ENCODE measurements around the gene POLA1.
"Not testable (repeated sequence)": the region's sequence is repeated elsewhere in the genome, so short reads cannot be mapped to it uniquely, and the experiment has no call there.

The POLA1 gene

DNA sequence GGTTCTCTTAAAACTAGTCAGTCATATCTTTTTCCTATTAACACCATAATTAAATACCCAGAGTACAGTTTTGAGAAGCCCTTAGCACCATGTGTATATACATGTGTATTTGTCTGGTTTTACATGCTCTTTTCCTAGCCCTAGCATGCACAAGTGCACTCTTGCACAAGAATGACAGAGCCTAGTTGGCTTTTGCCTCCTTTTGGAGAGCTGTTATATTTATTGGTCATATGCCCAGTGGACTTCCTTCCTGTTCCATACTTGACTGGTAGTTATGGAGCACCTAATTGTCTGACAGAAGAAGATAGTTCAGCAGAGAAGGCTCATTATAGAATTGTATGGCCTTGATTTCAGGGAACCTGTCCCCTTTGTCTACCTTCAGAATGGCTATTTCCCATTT is 166.4 kb downstream of the POLA1 start:
- DNase-seq = no peak
- TF ChIP-seq EZH2 (optimal IDR thresholded peaks at IDR 0.05; ENCODE audit: low read depth, low read length) = no peak
- no peak for TF ChIP-seq EZH2phosphoT487 (IDR thresholded peaks at IDR 0.05; ENCODE audit: low read length)
- TF ChIP-seq, protein P1, sequence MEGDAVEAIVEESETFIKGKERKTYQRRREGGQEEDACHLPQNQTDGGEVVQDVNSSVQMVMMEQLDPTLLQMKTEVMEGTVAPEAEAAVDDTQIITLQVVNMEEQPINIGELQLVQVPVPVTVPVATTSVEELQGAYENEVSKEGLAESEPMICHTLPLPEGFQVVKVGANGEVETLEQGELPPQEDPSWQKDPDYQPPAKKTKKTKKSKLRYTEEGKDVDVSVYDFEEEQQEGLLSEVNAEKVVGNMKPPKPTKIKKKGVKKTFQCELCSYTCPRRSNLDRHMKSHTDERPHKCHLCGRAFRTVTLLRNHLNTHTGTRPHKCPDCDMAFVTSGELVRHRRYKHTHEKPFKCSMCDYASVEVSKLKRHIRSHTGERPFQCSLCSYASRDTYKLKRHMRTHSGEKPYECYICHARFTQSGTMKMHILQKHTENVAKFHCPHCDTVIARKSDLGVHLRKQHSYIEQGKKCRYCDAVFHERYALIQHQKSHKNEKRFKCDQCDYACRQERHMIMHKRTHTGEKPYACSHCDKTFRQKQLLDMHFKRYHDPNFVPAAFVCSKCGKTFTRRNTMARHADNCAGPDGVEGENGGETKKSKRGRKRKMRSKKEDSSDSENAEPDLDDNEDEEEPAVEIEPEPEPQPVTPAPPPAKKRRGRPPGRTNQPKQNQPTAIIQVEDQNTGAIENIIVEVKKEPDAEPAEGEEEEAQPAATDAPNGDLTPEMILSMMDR (IDR thresholded peaks at IDR 0.05; ENCODE audit: low read length) = no peak
- H3K36me3 ChIP-seq (replicated peaks; ENCODE audit: insufficient read depth, low read length) = no peaks in the 10 kb centered on the region
- H3K27me3 ChIP-seq (replicated peaks; ENCODE audit: insufficient read depth, low read length) = no peaks in the 10 kb centered on the region
- H3K4me3 ChIP-seq (ENCODE audit: low read length) = no peak overlapping the region
- no peaks in the 10 kb centered on the region for H4K20me1 ChIP-seq (ENCODE audit: insufficient read depth, low read length)
- no peaks in the 10 kb centered on the region for H3K79me2 ChIP-seq (ENCODE audit: low read length)
- no peak overlapping the region for H3K27ac ChIP-seq (ENCODE audit: low read length)
- no peaks in the 10 kb centered on the region for H3K4me1 ChIP-seq (ENCODE audit: low read length)
- no peaks in the 10 kb centered on the region for H3K9me3 ChIP-seq (replicated peaks; ENCODE audit: insufficient read depth, low read length)
- H3K4me2 ChIP-seq (ENCODE audit: low read depth, low read length) = no peak overlapping the region
- H3F3A ChIP-seq (ENCODE audit: insufficient read depth, low read length) = no peaks in the 10 kb centered on the region
- no peak overlapping the region for H2AFZ ChIP-seq (ENCODE audit: low read length)
- no peaks in the 10 kb centered on the region for H3K9me2 ChIP-seq (replicated peaks; ENCODE audit: insufficient read depth, low read length)
- H3K9ac ChIP-seq (ENCODE audit: low read length) = no peak overlapping the region

DNA sequence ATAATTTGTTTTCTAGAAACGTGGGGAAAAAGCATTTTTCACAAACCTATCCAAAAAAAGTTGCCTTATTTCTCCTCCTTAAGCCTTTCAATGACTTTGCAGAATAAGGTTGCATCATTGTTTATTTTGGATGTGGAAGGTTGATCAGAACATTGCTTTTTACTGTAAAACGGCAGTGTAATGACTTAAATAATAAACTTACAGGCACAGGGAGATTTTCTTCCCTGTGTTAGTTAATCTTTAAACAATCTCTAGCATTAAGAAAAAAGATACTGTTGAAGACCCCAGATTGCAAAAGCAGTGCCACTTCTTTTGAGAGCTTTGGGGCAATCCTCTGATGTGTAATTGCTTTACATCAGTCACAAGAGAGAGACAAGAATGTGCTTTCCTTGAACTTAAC is 168.6 kb downstream of the POLA1 start:
- no peaks in the 10 kb centered on the region for H3F3A ChIP-seq (ENCODE audit: insufficient read depth, low read length)
- no peaks in the 10 kb centered on the region for H3K79me2 ChIP-seq (ENCODE audit: low read length)
- H2AFZ ChIP-seq (ENCODE audit: low read length) = no peak overlapping the region
- no peaks in the 10 kb centered on the region for H3K9me2 ChIP-seq (replicated peaks; ENCODE audit: insufficient read depth, low read length)
- H3K4me3 ChIP-seq (ENCODE audit: low read length) = no peak overlapping the region
- no peak for TF ChIP-seq EZH2phosphoT487 (IDR thresholded peaks at IDR 0.05; ENCODE audit: low read length)
- TF ChIP-seq EZH2 (optimal IDR thresholded peaks at IDR 0.05; ENCODE audit: low read depth, low read length) = no peak
- TF ChIP-seq, protein P1 (IDR thresholded peaks at IDR 0.05; ENCODE audit: low read length) = no peak
- no peak for DNase-seq
- H3K27me3 ChIP-seq (replicated peaks; ENCODE audit: insufficient read depth, low read length) = no peaks in the 10 kb centered on the region
- no peaks in the 10 kb centered on the region for H3K4me1 ChIP-seq (ENCODE audit: low read length)
- no peak overlapping the region for H3K9ac ChIP-seq (ENCODE audit: low read length)
- H3K36me3 ChIP-seq (replicated peaks; ENCODE audit: insufficient read depth, low read length) = no peaks in the 10 kb centered on the region
- H4K20me1 ChIP-seq (ENCODE audit: insufficient read depth, low read length) = no peaks in the 10 kb centered on the region
- no peak overlapping the region for H3K4me2 ChIP-seq (ENCODE audit: low read depth, low read length)
- no peaks in the 10 kb centered on the region for H3K9me3 ChIP-seq (replicated peaks; ENCODE audit: insufficient read depth, low read length)
- H3K27ac ChIP-seq (ENCODE audit: low read length) = no peak overlapping the region

DNA sequence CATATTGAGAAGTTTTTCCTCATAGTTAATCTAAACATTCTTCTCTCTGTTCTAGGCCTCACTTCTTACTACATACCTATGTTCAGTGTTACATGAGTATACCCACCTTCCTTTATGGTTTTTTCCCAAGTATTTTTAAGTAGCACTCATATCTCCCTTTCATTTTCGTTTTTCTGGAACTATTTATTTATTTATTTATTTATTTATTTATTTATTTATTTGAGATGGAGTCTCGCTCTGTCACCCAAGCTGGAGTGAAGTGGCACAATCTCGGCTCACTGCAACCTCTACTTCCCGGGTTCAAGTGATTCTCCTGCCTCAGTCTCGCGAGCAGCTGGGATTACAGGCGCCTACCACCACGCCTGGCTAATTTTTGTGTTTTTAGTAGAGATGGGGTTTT is 170.1 kb downstream of the POLA1 start:
- H3K4me1 ChIP-seq (ENCODE audit: low read length); DNase-seq; H3K79me2 ChIP-seq (ENCODE audit: low read length); H3K27me3 ChIP-seq (replicated peaks; ENCODE audit: insufficient read depth, low read length); H3F3A ChIP-seq (ENCODE audit: insufficient read depth, low read length); H3K4me2 ChIP-seq (ENCODE audit: low read depth, low read length); H3K27ac ChIP-seq (ENCODE audit: low read length); H2AFZ ChIP-seq (ENCODE audit: low read length); H4K20me1 ChIP-seq (ENCODE audit: insufficient read depth, low read length); H3K9me3 ChIP-seq (replicated peaks; ENCODE audit: insufficient read depth, low read length); H3K36me3 ChIP-seq (replicated peaks; ENCODE audit: insufficient read depth, low read length); H3K9me2 ChIP-seq (replicated peaks; ENCODE audit: insufficient read depth, low read length); H3K9ac ChIP-seq (ENCODE audit: low read length); H3K4me3 ChIP-seq (ENCODE audit: low read length): not testable (repeated sequence)

DNA sequence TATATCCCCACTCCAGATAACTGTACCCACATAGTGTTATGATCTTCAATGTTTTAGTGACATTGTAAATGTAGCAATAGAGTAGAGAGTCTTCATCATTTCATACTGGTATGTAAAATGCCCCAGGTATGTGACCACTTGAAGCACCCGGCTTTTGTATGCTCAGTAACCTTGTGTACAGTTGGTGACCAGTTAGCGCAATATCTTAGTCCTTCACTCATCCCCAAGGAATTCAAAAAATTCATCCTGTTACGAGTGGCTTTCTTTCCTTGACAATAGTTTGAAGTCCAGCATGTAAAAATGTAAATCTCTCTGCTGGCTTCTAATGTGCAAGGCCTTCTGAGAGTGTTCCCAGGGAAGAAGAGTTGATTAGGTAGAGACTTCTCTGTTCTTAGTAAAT is 176.4 kb downstream of the POLA1 start:
- H3K79me2 ChIP-seq (ENCODE audit: low read length) = no peaks in the 10 kb centered on the region
- TF ChIP-seq EZH2phosphoT487 (IDR thresholded peaks at IDR 0.05; ENCODE audit: low read length) = no peak
- no peak for TF ChIP-seq EZH2 (optimal IDR thresholded peaks at IDR 0.05; ENCODE audit: low read depth, low read length)
- TF ChIP-seq, protein P1 (IDR thresholded peaks at IDR 0.05; ENCODE audit: low read length) = no peak
- H3K9me2 ChIP-seq (replicated peaks; ENCODE audit: insufficient read depth, low read length) = no peaks in the 10 kb centered on the region
- no peak for DNase-seq
- no peaks in the 10 kb centered on the region for H3K36me3 ChIP-seq (replicated peaks; ENCODE audit: insufficient read depth, low read length)
- no peak overlapping the region for H3K27ac ChIP-seq (ENCODE audit: low read length)
- no peaks in the 10 kb centered on the region for H3F3A ChIP-seq (ENCODE audit: insufficient read depth, low read length)
- H3K4me2 ChIP-seq (ENCODE audit: low read depth, low read length) = no peak overlapping the region
- no peaks in the 10 kb centered on the region for H3K9me3 ChIP-seq (replicated peaks; ENCODE audit: insufficient read depth, low read length)
- no peaks in the 10 kb centered on the region for H4K20me1 ChIP-seq (ENCODE audit: insufficient read depth, low read length)
- H3K27me3 ChIP-seq (replicated peaks; ENCODE audit: insufficient read depth, low read length) = no peaks in the 10 kb centered on the region
- H3K4me3 ChIP-seq (ENCODE audit: low read length) = no peak overlapping the region
- H2AFZ ChIP-seq (ENCODE audit: low read length) = no peak overlapping the region
- H3K9ac ChIP-seq (ENCODE audit: low read length) = no peak overlapping the region
- H3K4me1 ChIP-seq (ENCODE audit: low read length) = no peaks in the 10 kb centered on the region

All from MM.1S (cell line).